GM08714 (cell line): ENCODE data around the gene GRM4.
A peak's percentile ranks its signal among the peaks of the same experiment; 100 is the strongest.
"Not testable (repeated sequence)": the region's sequence is repeated elsewhere in the genome, so short reads cannot be mapped to it uniquely, and the experiment has no call there.

ENCODE experiments used
- H3K4me3 ChIP-seq: fragments of 200-500 bp; sonication (Bioruptor generic); 2 replicates; pipeline ENCODE4 v1.5.1; 2014; ENCODE audit warnings: mild to moderate bottlenecking, low read length, inconsistent platforms
- ZNF274 ChIP-seq: IDR thresholded peaks from 2 replicates; pipeline ENCODE4 v1.6.1; 2012; ENCODE audit warnings: mild to moderate bottlenecking, low read depth, low read length

The GRM4 gene

DNA sequence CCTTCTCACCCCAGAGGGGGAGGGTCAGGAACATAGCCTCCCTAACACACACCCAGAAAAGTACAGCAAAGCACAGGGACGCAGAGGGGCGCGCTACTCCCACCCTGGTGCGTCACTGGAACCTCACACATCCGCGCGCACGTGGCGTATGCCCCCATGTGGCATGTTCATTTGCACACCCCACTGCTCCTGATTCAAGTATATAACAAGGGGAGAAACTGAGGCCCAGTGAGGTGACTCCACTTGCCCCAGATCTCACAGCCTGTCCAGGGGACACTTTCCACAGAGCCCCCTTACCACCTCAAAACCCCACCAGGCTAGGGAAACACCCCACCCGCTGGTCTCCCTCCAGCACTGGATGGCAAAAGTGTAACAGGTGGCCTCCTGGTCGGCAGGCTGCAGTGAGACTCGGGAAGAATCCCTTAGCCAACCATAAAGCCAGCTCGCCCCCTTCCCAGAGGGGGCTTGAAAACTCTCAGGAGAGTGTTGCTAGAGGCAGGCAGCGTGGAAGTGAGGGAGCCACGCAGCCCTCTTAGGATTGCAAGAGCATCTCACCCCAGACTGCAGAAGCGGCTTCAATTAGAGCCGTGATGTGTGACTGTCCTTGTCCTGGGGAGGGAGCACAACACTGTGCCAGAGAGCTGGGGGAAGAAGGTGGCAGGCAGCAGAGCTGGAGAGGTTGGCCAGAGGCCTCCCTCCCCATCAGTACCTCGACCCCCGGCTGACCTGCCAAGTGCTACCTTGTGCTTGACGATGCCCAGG, at the start of gene GRM4:
TSS of gene GRM4 (minus strand) at position 67 of the 762 bp plus-strand sequence. CDS start 12,591 bp downstream, outside the sequence.
- TF ChIP-seq ZNF274: no peak
- no peak within 1 kb of the TSS; the same call in 1 of the 2 replicates for H3K4me3 ChIP-seq

DNA sequence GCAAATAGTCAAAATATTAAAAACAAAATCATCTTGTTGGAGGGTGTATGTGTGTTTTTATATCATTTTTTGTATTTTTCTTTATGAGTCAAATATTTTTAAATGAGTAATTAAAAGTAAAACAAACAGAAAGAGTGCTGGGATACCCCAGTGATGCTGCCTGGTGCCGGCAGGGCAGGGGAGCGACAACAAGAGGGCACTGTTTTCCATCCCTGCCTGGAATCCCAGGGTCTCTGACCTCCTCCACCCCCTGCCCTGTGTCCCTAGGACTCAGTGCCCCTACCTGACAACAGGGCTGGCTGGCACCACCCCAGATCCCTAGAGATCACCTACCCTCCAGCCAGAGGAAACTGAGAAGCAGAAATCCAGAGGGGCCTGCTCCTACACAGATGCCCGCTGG, 48.9 kb upstream of the GRM4 start:
- no peak for TF ChIP-seq ZNF274
- H3K4me3 ChIP-seq: no peak overlapping the region

DNA sequence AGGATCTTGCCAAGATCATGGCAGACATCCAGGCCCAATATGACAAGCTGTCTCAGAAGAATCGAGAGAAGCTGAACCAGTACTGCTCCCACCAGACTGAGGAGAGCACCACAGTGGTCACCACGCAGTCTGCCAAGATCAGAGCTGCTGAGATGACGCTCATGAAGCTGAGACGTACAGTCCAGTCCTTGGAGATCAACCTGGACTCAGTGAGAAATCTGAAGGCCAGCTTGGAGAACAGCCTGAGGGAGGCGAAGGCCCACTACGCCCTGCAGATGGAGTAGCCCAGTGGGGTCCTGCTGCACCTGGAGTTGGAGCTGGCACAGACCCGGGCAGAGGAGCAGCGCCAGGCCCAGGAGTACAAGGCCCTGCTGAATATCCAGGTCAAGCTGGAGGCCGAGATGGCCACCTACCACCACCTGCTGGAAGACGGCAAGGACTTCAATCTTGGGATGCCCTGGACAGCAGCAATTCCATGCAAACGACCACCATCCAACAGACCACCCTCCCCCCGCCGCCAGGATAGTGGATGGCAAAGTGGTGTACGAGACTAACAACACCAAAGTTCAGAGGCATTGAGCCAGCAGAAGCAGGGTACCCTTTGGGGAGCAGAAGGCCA, 44.7 kb upstream of the GRM4 start:
- H3K4me3 ChIP-seq: no peak overlapping the region
- TF ChIP-seq ZNF274: no peak

DNA sequence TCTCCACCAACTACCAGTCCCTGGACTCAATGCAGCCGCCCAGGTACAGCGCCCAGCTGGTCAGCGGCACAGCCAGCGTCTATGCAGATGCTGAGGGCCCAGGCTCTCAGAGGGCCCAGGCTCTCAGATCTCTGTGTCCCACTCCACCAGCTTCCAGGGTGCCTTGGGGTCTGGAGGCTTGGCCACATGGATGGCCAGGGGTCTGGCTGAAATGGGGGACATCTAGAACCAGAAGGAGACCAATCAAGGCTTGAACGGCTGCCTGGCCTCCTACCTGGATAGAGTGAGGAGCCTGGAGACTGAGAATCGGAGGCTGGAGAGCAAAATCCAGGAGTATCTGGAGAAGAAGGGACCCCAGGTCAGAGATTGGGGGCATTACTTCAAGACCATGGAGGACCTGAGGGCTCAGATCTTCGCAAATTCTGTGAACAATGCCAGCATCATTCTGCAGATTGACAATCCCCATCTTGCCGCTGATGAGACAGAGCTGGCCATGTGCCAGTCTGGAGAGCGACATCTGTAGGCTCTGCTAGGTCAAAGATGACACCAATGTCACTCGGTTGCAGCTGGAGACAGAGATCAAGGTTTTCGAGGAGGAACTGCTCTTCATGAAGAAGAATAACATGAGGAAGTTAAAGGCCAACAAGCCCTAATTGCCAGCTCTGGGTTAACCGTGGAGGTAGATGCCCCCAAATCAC, 44.1 kb upstream of the GRM4 start:
- H3K4me3 ChIP-seq: no peak overlapping the region
- no peak for TF ChIP-seq ZNF274

DNA sequence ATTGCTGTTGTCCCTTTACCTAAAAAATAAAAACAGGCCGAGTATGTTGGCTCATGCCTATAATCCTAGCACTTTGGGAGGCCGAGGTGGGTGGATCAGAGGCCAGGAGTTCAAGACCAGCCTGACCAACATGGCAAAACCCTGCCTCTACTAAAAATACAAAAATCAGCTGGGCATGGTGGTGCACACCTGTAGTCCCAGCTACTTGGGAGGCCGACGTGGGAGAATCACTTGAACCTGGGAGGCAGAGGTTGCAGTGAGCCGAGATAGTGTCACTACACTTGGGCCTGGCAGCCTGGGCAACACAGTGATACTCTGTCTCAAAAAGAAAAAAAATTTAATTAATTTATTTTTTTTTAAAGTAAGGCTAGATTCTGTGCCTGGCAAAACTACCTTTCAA, 38.8 kb upstream of the GRM4 start:
- H3K4me3 ChIP-seq: not testable (repeated sequence)

DNA sequence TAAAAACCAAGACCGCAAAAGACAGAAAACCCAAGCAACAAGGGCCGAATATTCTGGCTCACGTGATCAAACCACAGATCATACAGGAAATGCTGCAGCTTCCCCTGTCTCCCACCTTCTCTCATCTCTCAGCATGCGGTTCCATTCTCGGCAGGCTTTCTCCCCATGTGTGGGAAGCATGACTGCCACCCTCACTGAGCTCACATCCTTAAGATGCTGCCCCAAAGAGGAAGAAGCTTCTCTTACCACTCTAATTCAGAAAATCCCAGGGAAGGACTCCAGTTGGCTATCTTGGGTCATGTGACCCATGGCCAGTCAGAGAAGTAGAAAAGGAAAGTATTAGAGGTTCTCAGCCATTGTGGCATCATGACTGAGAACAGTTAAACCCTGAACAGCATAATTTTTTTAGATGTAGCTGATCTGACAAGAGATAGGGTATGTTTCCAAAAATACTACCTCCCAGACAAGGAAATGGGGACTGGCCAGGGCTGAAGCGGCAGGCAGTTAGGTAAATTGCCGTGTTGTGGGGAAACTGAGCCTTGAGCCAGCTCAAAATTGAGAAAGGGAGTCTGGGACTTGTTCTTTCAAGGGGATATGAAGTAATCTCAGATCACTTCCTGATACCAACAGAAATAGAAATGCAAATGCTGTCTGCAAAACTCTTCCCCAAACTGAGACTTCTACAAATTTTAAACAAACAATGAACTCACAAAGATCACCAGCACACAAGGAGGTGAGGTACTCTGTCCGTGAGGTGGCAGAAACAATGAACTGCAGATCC, 37.1 kb upstream of the GRM4 start:
- H3K4me3 ChIP-seq: peak overlapping the region; percentile 53; the same call in 1 of the 2 replicates
- no peak for TF ChIP-seq ZNF274

DNA sequence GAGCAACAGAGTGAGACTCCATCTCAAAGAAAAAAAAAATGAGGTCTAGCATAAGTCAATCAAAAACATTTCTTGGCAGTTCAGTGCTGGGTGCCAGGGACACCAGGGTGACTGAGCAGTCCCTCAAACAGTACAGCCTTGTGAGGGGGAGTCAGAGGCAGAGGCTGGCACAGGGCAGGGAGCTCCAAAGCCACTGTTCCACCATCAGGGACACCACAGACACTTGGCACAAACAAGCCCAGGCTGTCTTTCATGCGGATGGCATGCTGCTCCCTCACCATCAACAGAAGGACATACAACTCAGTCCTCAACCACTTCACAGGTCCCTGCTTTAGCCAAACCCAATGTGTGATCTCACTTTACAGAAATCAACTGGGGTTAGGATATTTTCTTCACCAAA, 36.0 kb upstream of the GRM4 start:
- no peak overlapping the region for H3K4me3 ChIP-seq
- TF ChIP-seq ZNF274: no peak

DNA sequence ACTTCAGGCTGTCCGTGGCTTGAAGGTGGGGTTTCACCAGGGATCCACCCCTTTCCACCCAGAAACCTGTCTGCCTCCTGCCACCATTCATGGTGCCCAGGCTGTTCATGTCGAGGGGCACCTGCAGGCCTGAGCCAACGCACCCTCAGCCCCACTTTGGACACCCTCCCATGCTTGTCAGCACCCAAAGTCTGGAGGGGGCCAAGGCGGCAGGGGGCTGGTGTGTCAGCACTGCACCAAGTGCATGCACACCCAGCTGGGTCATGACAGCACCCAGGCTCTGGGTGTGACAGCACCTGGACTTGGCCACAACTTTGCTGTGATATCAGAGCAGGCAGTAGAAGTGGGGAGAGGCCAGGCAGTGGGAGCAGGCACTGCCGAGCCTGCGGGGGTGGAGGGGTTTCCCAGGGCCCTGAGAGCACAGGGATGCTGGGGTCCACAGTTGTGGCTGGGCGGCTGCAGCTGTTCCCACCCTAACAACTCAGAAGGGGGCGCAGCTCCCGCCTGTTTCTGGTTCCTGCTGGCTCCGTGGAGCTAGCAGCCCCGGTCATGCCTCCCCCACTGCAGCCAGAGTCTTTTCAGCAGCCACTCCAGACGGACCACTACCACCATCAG, 33.3 kb upstream of the GRM4 start:
- no peak overlapping the region for H3K4me3 ChIP-seq
- no peak for TF ChIP-seq ZNF274

DNA sequence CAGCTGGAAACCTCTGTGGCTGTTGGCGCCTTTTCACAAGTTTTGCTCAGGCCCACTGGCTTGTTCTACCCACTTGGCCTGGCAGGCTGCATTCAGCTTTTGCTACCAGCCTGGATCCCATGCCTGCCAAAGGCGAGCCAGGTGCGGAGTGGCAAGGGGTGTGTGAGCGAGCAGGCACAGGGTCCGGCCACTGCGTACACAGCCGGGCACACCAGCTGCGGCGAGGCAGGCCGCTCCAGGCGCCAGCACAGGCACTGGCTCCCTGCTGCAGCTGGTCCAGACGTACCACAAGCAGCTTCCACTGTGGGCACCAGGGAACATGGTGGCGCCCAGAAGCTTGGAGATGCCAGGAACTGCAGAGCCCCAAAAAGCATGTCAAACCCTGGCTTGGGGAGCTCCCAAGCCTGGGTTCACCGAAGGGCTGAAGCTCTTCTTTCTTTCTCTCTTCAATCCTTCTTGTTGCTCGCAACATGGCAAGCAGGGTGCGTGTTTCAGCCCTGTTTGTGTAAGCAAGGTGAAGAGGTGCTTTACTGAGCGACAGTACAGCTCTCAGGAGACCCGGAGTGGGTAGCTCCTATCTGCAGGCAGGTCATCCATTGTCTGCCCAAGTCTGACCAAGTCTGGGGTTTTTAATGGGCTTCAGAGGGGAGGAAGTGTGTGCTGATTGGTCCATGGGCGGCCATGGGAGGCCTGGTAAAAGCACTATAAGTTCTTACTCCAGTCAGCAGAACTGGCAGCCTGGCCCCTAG, 32.6 kb upstream of the GRM4 start:
- TF ChIP-seq ZNF274: no peak
- H3K4me3 ChIP-seq: no peak overlapping the region

DNA sequence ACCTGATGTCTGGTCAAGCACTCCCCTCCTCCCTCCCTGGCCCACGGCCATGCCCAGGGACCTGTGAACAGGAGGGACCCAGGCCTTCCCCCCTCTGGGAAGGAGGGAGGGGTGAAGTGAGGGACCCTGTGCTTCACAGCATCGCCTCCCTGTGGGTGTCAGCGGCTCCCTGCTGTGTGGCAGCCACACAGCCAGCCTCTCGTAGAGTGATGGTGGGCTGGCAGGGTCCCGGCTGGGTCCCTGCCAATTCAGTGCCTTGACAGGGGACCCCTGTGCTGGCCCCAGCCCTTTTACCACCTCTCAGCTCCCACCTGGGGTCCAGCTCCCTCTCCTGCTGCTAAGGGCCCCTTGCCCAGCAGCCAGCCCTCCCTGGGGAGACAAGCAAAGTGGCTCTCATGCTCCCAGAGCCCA, 31.3 kb upstream of the GRM4 start:
- no peak for TF ChIP-seq ZNF274
- no peak overlapping the region for H3K4me3 ChIP-seq

DNA sequence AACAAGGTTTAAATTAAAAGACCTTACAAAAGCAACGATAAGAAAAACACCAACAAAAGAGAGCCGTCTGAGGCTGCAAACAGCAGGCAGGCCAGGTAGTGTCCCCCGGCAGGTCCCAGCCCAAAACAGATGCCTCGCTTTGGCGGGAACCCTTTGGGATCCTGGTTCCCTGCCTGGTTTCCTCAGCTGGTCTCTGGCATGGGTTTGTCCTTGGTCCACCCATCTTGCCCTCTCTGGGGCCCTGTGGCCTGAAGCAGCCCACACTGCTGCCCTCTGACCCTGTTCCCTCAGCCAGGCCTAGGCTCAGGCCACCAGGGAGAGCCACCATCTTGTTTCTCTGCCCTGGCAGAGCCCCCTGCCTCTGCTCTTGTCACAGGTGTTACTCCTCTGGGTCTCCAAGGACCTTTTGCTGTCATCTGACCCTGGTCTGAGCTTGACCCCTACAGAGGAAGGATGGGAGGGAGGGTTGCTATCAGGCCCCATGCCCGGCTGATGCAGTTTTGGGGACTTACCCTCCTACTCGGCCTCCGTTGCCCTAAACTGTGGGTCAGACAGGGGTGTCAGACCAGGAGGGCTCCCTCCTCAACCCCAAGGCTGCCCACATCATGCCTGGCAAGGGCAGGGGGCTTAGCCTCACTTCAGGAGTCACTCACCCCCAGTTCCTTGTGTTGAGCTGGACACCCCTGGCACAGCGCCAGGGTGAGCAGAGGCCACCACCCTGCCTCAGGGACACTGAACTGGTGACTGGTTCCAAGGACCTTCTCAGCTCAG, 30.6 kb upstream of the GRM4 start:
- no peak for TF ChIP-seq ZNF274
- no peak overlapping the region for H3K4me3 ChIP-seq

DNA sequence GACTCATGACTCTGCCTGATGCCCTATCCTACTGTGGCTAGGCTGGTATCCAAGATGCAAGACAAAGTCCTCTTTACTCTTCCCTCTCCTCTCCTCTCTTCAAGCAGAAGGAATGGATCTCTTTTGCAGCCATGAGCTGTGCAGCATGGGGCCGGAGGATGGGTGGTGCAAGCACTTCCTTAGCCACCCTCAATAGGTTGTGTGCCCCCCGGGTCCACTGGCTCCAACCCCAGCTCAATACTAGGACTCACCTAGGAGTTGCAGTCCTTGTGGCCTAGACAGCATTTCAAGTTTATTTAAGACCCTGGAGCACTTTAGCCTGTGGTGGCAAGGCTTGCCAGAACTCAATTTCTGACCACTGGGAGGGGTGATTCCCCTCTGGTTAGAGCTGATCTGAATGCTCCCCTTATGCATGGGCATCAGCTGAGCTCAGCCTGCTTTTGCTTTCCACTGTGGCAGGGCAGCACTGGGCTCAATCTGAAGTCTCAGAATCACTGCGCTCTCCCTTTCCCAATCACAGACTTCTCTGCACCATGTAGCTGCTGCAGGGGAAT, 29.0 kb upstream of the GRM4 start:
- no peak for TF ChIP-seq ZNF274
- H3K4me3 ChIP-seq: no peak overlapping the region
